Muscle layer of duodenum (tissue), 2 donors: ENCODE results near the gene MGAM2.

ENCODE experiments used
- H3K27ac ChIP-seq: one replicate; pipeline ENCODE4 v1.7.0; 2013; ENCODE audit warnings: mild to moderate bottlenecking, low read length
- H3K27me3 ChIP-seq: one replicate; pipeline ENCODE4 v1.7.0; 2013; ENCODE audit warnings: low read depth, mild to moderate bottlenecking, control low read depth, low read length
- H3K36me3 ChIP-seq, 2 donors: one replicate each; pipeline ENCODE4 v1.7.0; 2013; ENCODE audit warnings: low read length in 2 of 2, control low read depth in 1 of 2, mild to moderate bottlenecking in 1 of 2; ENCODE audit not compliant: insufficient read depth in 2 of 2, control insufficient read depth in 1 of 2
- H3K4me1 ChIP-seq, 2 donors: one replicate each; pipeline ENCODE4 v1.7.0; 2013; ENCODE audit warnings: low read length in 2 of 2, mild to moderate bottlenecking in 2 of 2, control low read depth in 1 of 2, moderate library complexity in 1 of 2; ENCODE audit not compliant: insufficient read depth in 2 of 2, control insufficient read depth in 1 of 2
- H3K4me3 ChIP-seq, 2 donors: one replicate each; pipeline ENCODE4 v1.7.0; 2013; ENCODE audit warnings: low read length in 2 of 2, low read depth in 1 of 2, mild to moderate bottlenecking in 1 of 2
- H3K9me3 ChIP-seq, 2 donors: one replicate each; pipeline ENCODE4 v1.7.0; 2013; ENCODE audit warnings: low read length in 2 of 2, control low read depth in 1 of 2, mild to moderate bottlenecking in 1 of 2; ENCODE audit not compliant: control insufficient read depth in 1 of 2
- donor health status: healthy.

Gene MGAM2

GRCh38 chr7:142150356-142150755 lies 38.8 kb downstream of the MGAM2 start:
- Histone ChIP-seq H3K27ac (no peak overlapping the region), H3K4me3 (no peak overlapping the region), H3K27me3 (no peaks in the 10 kb centered on the region)

GRCh38 chr7:142150869-142151268 lies 39.4 kb downstream of the MGAM2 start:
- Histone ChIP-seq H3K4me1 (peaks cover 0 to 7% of the 10 kb centered on the region in 2 donors), H3K27ac (no peak overlapping the region), H3K36me3 (no peaks in the 10 kb centered on the region), H3K4me3 (no peak overlapping the region), H3K9me3 (no peaks in the 10 kb centered on the region), H3K27me3 (no peaks in the 10 kb centered on the region)

More at GRCh38 chr7:142150356-142150755, 38.8 kb downstream of the MGAM2 start:
- no peaks in the 10 kb centered on the region for H3K9me3 ChIP-seq
- H3K36me3 ChIP-seq = no peaks in the 10 kb centered on the region
- peaks cover 0 to 7% of the 10 kb centered on the region in 2 donors for H3K4me1 ChIP-seq

- H3K4me3 ChIP-seq = no peak overlapping the region
- no peaks in the 10 kb centered on the region for H3K9me3 ChIP-seq
- no peaks in the 10 kb centered on the region for H3K27me3 ChIP-seq
- no peaks in the 10 kb centered on the region for H3K36me3 ChIP-seq
- peaks cover 0 to 7% of the 10 kb centered on the region in 2 donors for H3K4me1 ChIP-seq
- no peak overlapping the region for H3K27ac ChIP-seq
Observed at GRCh38 chr7:142152076-142152475, 40.6 kb downstream of the MGAM2 start.

GRCh38 chr7:142153400-142153799 lies 41.9 kb downstream of the MGAM2 start:
- Histone ChIP-seq H3K36me3 (no peaks in the 10 kb centered on the region), H3K27ac (no peak overlapping the region), H3K9me3 (no peaks in the 10 kb centered on the region), H3K4me1 (peaks cover 0 to 7% of the 10 kb centered on the region in 2 donors), H3K4me3 (no peak overlapping the region), H3K27me3 (no peaks in the 10 kb centered on the region)

GRCh38 chr7:142158736-142159496 lies 47.4 kb downstream of the MGAM2 start:
- no peaks in the 10 kb centered on the region for H3K36me3 ChIP-seq
- no peaks in the 10 kb centered on the region for H3K27me3 ChIP-seq
- no peaks in the 10 kb centered on the region for H3K4me1 ChIP-seq
- H3K4me3 ChIP-seq = no peak overlapping the region
- H3K27ac ChIP-seq = no peak overlapping the region
- H3K9me3 ChIP-seq = no peaks in the 10 kb centered on the region

- Histone ChIP-seq H3K36me3 (no peaks in the 10 kb centered on the region), H3K27me3 (no peaks in the 10 kb centered on the region)
Observed at GRCh38 chr7:142161921-142162320, 50.4 kb downstream of the MGAM2 start.

GRCh38 chr7:142168746-142169145 lies 57.2 kb downstream of the MGAM2 start:
- Histone ChIP-seq H3K27me3 (no peaks in the 10 kb centered on the region), H3K9me3 (no peaks in the 10 kb centered on the region), H3K36me3 (no peaks in the 10 kb centered on the region), H3K27ac (no peak overlapping the region), H3K4me1 (no peaks in the 10 kb centered on the region), H3K4me3 (no peak overlapping the region)

More at GRCh38 chr7:142161921-142162320, 50.4 kb downstream of the MGAM2 start:
- no peaks in the 10 kb centered on the region for H3K9me3 ChIP-seq
- no peak overlapping the region for H3K27ac ChIP-seq
- no peaks in the 10 kb centered on the region for H3K4me1 ChIP-seq
- no peak overlapping the region for H3K4me3 ChIP-seq

GRCh38 chr7:142172932-142173331 lies 61.4 kb downstream of the MGAM2 start:
- Histone ChIP-seq H3K27ac (no peak overlapping the region), H3K4me3 (no peak overlapping the region), H3K36me3 (no peaks in the 10 kb centered on the region), H3K4me1 (no peaks in the 10 kb centered on the region), H3K27me3 (no peaks in the 10 kb centered on the region), H3K9me3 (no peaks in the 10 kb centered on the region)

- Histone ChIP-seq H3K4me1 (no peaks in the 10 kb centered on the region), H3K9me3 (no peaks in the 10 kb centered on the region), H3K36me3 (no peaks in the 10 kb centered on the region), H3K27ac (no peak overlapping the region), H3K27me3 (no peaks in the 10 kb centered on the region), H3K4me3 (no peak overlapping the region)
Observed at GRCh38 chr7:142174441-142174840, 62.9 kb downstream of the MGAM2 start.

GRCh38 chr7:142175594-142175993 lies 64.1 kb downstream of the MGAM2 start:
- no peak overlapping the region for H3K4me3 ChIP-seq
- H3K27me3 ChIP-seq = no peaks in the 10 kb centered on the region
- H3K9me3 ChIP-seq = no peaks in the 10 kb centered on the region
- H3K36me3 ChIP-seq = no peaks in the 10 kb centered on the region
- H3K27ac ChIP-seq = no peak overlapping the region
- no peaks in the 10 kb centered on the region for H3K4me1 ChIP-seq

GRCh38 chr7:142176901-142177300 lies 65.4 kb downstream of the MGAM2 start:
- Histone ChIP-seq H3K4me1 (no peaks in the 10 kb centered on the region), H3K9me3 (no peaks in the 10 kb centered on the region), H3K4me3 (no peak overlapping the region), H3K27ac (no peak overlapping the region), H3K36me3 (no peaks in the 10 kb centered on the region), H3K27me3 (no peaks in the 10 kb centered on the region)

- no peak overlapping the region for H3K27ac ChIP-seq
- no peak overlapping the region for H3K4me3 ChIP-seq
- no peaks in the 10 kb centered on the region for H3K27me3 ChIP-seq
- H3K9me3 ChIP-seq = no peaks in the 10 kb centered on the region
- no peaks in the 10 kb centered on the region for H3K4me1 ChIP-seq
- H3K36me3 ChIP-seq = no peaks in the 10 kb centered on the region
Observed at GRCh38 chr7:142177869-142178268, 66.4 kb downstream of the MGAM2 start.
